Psoas muscle (tissue), 8 donors: ENCODE measurements around the gene LPIN1. TPM values are rescaled to one million over a fixed set of nuclear protein-coding genes. Genes with fewer than 3 reads are reported as not detected.
"Not testable (repeated sequence)": the region's sequence is repeated elsewhere in the genome, so short reads cannot be mapped to it uniquely, and the experiment has no call there.

Experiments used
- ATAC-seq, 4 donors: fragments of 200-7000 bp; cut with Tn5 transposase; one replicate each; pipeline ENCODE4 v1.9.1; 2020; ENCODE audit warnings: moderate library complexity in 3 of 4, mild to moderate bottlenecking in 2 of 4
- DNase-seq, 2 donors: peaks; one replicate each; pipeline ENCODE4 v3.0.0-alpha.2; 2020
- H3K27ac ChIP-seq: fragments of 200-600 bp; one replicate; pipeline ENCODE4 v1.8.0; 2022
- H3K27me3 ChIP-seq, 3 donors: fragments of 200-600 bp in 1 of 3; one replicate each; pipeline versions ENCODE4 v1.6.1 to v1.8.0; 2013 to 2022; ENCODE audit warnings: low read length in 2 of 3, mild to moderate bottlenecking in 2 of 3, moderate library complexity in 1 of 3; ENCODE audit not compliant: insufficient read depth in 3 of 3
- H3K36me3 ChIP-seq, 2 donors: fragments of 200-600 bp in 1 of 2; one replicate each; pipeline versions ENCODE4 v1.6.1 to v1.8.0; 2013 to 2022; ENCODE audit warnings: low read depth in 1 of 2, mild to moderate bottlenecking in 1 of 2, moderate library complexity in 1 of 2; ENCODE audit not compliant: insufficient read depth in 1 of 2
- H3K4me1 ChIP-seq: fragments of 200-600 bp; one replicate; pipeline ENCODE4 v1.8.0; 2022
- H3K4me3 ChIP-seq: fragments of 200-600 bp; one replicate; pipeline ENCODE4 v1.8.0; 2022; ENCODE audit warnings: mild to moderate bottlenecking
- H3K9me3 ChIP-seq: fragments of 200-600 bp; one replicate; pipeline ENCODE4 v1.8.0; 2022
- CTCF ChIP-seq: fragments of 200-600 bp; IDR thresholded peaks from one replicate; pipeline ENCODE4 v1.8.0; 2022; ENCODE audit warnings: antibody characterized with exemption
- WGBS, 3 donors: extraction: QIAGEN DNeasy Blood & Tissue Kit; methylation state at CpG; one replicate each; pipeline versions ENCODE4 v1.1.6 to v1.1.7; 2013; 5-methylcytosine and 5-hydroxymethylcytosine counted together
- intact Hi-C, 2 donors: fragments of 100-400 bp; cut with DNase I; formaldehyde crosslinking; loops; one replicate each; pipeline versions ENCODE4 v1.11.0 to v1.14.2; 2022
- polyA plus RNA-seq, 3 donors: library from polyadenylated mRNA; stranded (reverse); fragments of 200-250 nt; gene quantifications; one replicate each; pipeline ENCODE4 v1.2.3, GENCODE V29; 2013
- total RNA-seq, 4 donors: library from RNA; stranded (reverse); fragmentation: NEBNext Ultra II Directional in 2 of 4; extraction: Animal tissue kit (Norgen Biotek cat#: 25700) in 2 of 4; gene quantifications; one replicate each; pipeline versions ENCODE4 v1.2.1 to v1.2.4, GENCODE V29; 2021 to 2023
- donor health status: healthy with polysubstance abuse.
- donor health status: DM: no; HTN: no; CAD: no; lungs with moderate emphysema.
- donor health status: Bipolar disorder and iron deficiency.
- donor health status: healthy.
- donor health status: DM: yes; HTN: yes; CAD: no.
- donor health status: DM: no; HTN: no; CAD: no.
- donor health status: DM: no; HTN: no; CAD: no.
- donor health status: DM: yes; HTN: yes; CAD: no.

LPIN1 gene
- total and polyA plus RNA-seq, 7 donors = 82.0 to 382 (median 146) TPM

- ATAC-seq = no peak
- WGBS, 3 donors = 62 to 70% (median 63%) methylated on average over 4 of the region's 4 CpGs
- intact Hi-C loops = loop anchor here in 1 of 2 donors (10.0 kb wide), 1 partner anchor 1095 kb away; no protein-coding TSS in a partner anchor
These were observed 93.5 kb downstream of the LPIN1 start for GRCh38 chr2:11839916-11840315.

GRCh38 chr2:11842336-11842735, 95.9 kb downstream of the LPIN1 start:
- ATAC-seq (no peak), DNase-seq (no peak)
- intact Hi-C loops = no loop called here
- 11 to 17% (median 15%) methylated on average over 2 of the region's 2 CpGs for WGBS, 3 donors
- Histone ChIP-seq H3K9me3 (no peaks in the 10 kb centered on the region), H3K4me3 (no peak overlapping the region), H3K36me3 (no peaks in the 10 kb centered on the region), H3K27ac (no peak overlapping the region), H3K27me3 (no peaks in the 10 kb centered on the region), H3K4me1 (no peaks in the 10 kb centered on the region)
- no peak for TF ChIP-seq CTCF

More at GRCh38 chr2:11839916-11840315, 93.5 kb downstream of the LPIN1 start:
- Histone ChIP-seq H3K27ac (no peak overlapping the region), H3K9me3 (no peaks in the 10 kb centered on the region), H3K36me3 (no peaks in the 10 kb centered on the region), H3K4me1 (no peaks in the 10 kb centered on the region), H3K4me3 (no peak overlapping the region), H3K27me3 (no peaks in the 10 kb centered on the region)
- TF ChIP-seq CTCF = no peak
- DNase-seq = no peak

- H3K9me3 ChIP-seq, H3K27me3 ChIP-seq, H3K4me3 ChIP-seq, ATAC-seq, H3K27ac ChIP-seq, intact Hi-C loops, H3K4me1 ChIP-seq, DNase-seq, H3K36me3 ChIP-seq: not testable (repeated sequence)
- 73 to 94% methylated on average over 1 of the region's 1 CpG; no CpG with 5 or more reads in 1 of the 3 donors for WGBS, 3 donors
These were observed 98.4 kb downstream of the LPIN1 start for GRCh38 chr2:11844798-11845197.

GRCh38 chr2:11847935-11848334, 101.5 kb downstream of the LPIN1 start:
- H3K4me1 ChIP-seq, intact Hi-C loops, H3K4me3 ChIP-seq, H3K27ac ChIP-seq, DNase-seq, H3K36me3 ChIP-seq, H3K9me3 ChIP-seq, ATAC-seq, H3K27me3 ChIP-seq: not testable (repeated sequence)
- 93 to 98% (median 93%) methylated on average over 2 of the region's 2 CpGs for WGBS, 3 donors

GRCh38 chr2:11850082-11850481, 103.7 kb downstream of the LPIN1 start:
- intact Hi-C loops = no loop called here
- TF ChIP-seq CTCF = no peak
- Histone ChIP-seq H3K36me3 (no peaks in the 10 kb centered on the region), H3K4me3 (no peak overlapping the region), H3K27me3 (peaks cover 0 to 6% (median 0%) of the 10 kb centered on the region in 3 donors), H3K9me3 (no peaks in the 10 kb centered on the region), H3K4me1 (no peaks in the 10 kb centered on the region), H3K27ac (no peak overlapping the region)
- peak in 1 of 4 donors; percentile 37 for ATAC-seq
- WGBS, 3 donors = 30 to 47% (median 31%) methylated on average over 17 of the region's 17 CpGs
- DNase-seq = no peak
